Muscle layer of colon (tissue), 2 donors: Measurements from ENCODE around the gene LPCAT1.
"Not testable (repeated sequence)": the region's sequence is repeated elsewhere in the genome, so short reads cannot be mapped to it uniquely, and the experiment has no call there.

Experiments used
- H3K27ac ChIP-seq: one replicate; pipeline ENCODE4 v1.7.0; 2013; ENCODE audit warnings: low read depth, mild to moderate bottlenecking, low read length, moderate library complexity
- H3K27me3 ChIP-seq, 2 donors: one replicate each; pipeline ENCODE4 v1.7.0; 2013; ENCODE audit warnings: low read length in 2 of 2, mild to moderate bottlenecking in 2 of 2; ENCODE audit not compliant: insufficient read depth in 2 of 2, control insufficient read depth in 1 of 2
- H3K36me3 ChIP-seq: one replicate; pipeline ENCODE4 v1.7.0; 2013; ENCODE audit warnings: mild to moderate bottlenecking, low read length; ENCODE audit not compliant: insufficient read depth
- H3K4me1 ChIP-seq: one replicate; pipeline ENCODE4 v1.7.0; 2013; ENCODE audit warnings: mild to moderate bottlenecking, low read length; ENCODE audit not compliant: insufficient read depth
- H3K4me3 ChIP-seq, 2 donors: one replicate each; pipeline ENCODE4 v1.7.0; 2013; ENCODE audit warnings: low read length in 2 of 2, low read depth in 1 of 2, mild to moderate bottlenecking in 1 of 2, moderate library complexity in 1 of 2
- H3K9ac ChIP-seq: one replicate; pipeline ENCODE4 v1.7.0; 2013; ENCODE audit warnings: low read length
- H3K9me3 ChIP-seq: one replicate; pipeline ENCODE4 v1.7.0; 2013; ENCODE audit warnings: mild to moderate bottlenecking, low read length
- donor health status: abdominal sarcoma.
- donor health status: Adenocarcinoma of cecum.

Gene LPCAT1, protein sequence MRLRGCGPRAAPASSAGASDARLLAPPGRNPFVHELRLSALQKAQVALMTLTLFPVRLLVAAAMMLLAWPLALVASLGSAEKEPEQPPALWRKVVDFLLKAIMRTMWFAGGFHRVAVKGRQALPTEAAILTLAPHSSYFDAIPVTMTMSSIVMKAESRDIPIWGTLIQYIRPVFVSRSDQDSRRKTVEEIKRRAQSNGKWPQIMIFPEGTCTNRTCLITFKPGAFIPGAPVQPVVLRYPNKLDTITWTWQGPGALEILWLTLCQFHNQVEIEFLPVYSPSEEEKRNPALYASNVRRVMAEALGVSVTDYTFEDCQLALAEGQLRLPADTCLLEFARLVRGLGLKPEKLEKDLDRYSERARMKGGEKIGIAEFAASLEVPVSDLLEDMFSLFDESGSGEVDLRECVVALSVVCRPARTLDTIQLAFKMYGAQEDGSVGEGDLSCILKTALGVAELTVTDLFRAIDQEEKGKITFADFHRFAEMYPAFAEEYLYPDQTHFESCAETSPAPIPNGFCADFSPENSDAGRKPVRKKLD

DNA sequence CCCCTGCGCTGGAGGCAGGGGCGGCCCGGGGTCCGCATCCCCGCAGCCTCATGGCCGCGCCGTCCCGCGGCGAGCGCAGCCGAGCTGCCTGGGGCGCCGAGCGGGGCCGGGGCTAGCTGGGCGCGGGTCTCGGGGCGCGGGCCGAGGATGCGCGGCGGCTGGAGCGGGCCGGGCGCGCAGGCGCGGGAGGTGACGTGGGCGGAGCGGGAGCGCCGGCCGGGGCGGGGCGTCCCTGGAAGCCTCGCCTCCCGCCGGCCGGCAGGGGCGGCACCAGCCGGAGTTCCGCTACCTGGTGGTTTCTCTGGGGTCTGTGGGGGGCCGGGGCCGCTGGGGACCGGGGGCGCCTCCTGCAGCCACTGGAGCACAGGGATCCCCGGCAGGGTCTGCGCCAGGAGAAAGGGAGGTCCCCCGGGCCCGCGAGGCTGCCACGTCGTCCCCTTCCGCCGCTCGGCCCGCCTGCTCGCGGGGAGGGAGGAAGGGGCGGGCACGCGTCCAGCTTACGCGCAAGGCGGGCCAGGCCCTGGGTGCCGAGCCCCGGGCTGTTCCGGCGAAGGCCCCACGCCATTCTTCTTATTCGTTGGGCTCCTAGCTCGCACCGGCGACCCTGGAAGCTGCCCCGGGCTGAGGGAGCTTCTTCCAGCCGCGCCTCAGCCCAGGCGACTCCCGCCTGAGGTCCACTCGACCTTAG lies at the start of gene LPCAT1:
TSS of gene LPCAT1 (minus strand) at position 168 of the 688 bp plus-strand sequence. CDS start at position 52, 116 bp downstream.
- peaks cover 14% of the 10 kb centered on the region for H3K36me3 ChIP-seq
- peak within 1 kb of the TSS; percentile 66 for H3K27ac ChIP-seq

GRCh38 chr5:1571875-1572274 lies 48.1 kb upstream of the LPCAT1 start:
- not testable (repeated sequence) for H3K27ac ChIP-seq, H3K27me3 ChIP-seq, H3K9me3 ChIP-seq, H3K9ac ChIP-seq, H3K4me3 ChIP-seq, H3K36me3 ChIP-seq
- H3K4me1 ChIP-seq: peaks cover 14% of the 10 kb centered on the region

More for the DNA sequence above, at the start of gene LPCAT1:
- peaks cover 18% of the 10 kb centered on the region for H3K4me1 ChIP-seq
- H3K4me3 ChIP-seq: peak within 1 kb of the TSS; percentile 61 to 83
- H3K9ac ChIP-seq: no peak within 1 kb of the TSS
- H3K9me3 ChIP-seq: no peaks in the 10 kb centered on the region
- H3K27me3 ChIP-seq: no peaks in the 10 kb centered on the region

GRCh38 chr5:1570975-1571374 lies 47.2 kb upstream of the LPCAT1 start:
- no peaks in the 10 kb centered on the region for H3K36me3 ChIP-seq
- H3K27ac ChIP-seq: no peak overlapping the region
- H3K4me3 ChIP-seq: no peak overlapping the region
- H3K9ac ChIP-seq: no peak overlapping the region
- peaks cover 14% of the 10 kb centered on the region for H3K4me1 ChIP-seq
- H3K27me3 ChIP-seq: no peaks in the 10 kb centered on the region
- no peaks in the 10 kb centered on the region for H3K9me3 ChIP-seq

DNA sequence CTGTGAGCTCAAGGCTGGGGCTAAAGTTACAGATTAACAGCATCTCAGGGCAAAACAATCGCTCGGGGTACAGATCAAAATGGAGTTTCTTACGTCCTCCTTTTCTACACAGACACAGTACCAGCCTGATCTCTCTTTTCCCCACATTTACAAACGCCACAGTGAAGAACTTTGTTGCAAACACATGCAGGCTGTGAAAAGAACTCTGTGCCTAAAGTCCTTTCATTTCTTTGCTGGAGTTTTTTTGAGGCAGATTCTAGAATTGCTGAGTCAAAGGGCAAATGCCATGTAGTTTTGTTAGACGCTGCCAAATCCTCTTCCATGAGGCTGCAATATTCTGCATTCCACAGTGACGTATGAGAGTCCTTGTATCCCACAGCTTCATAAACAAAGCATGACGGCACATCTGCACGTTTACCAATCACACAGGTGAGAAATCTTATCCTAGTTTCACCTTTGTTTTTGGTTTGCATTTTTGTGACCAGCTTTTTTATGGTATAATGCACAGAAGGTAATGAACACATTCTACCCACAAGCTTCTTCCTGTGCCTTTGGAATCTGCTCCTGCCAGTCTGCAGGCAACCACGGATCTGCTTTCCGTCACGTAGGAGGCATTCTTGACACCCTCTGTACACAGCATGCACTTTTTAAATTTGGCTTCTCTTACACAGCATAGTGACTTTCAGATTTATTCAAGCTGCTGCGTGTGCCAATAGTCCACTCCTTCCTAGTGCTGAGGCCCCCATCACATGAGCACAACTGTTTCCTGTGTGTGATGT lies 44.6 kb upstream of the LPCAT1 start:
- Histone ChIP-seq H3K36me3 (no peaks in the 10 kb centered on the region), H3K27me3 (no peaks in the 10 kb centered on the region), H3K9ac (no peak overlapping the region), H3K27ac (peak overlapping the region; percentile 10), H3K9me3 (no peaks in the 10 kb centered on the region), H3K4me3 (no peak overlapping the region), H3K4me1 (peaks cover 14% of the 10 kb centered on the region)

- peak overlapping the region; percentile 10 for H3K27ac ChIP-seq
These were observed 43.9 kb upstream of the LPCAT1 start for GRCh38 chr5:1567527-1568200.

DNA sequence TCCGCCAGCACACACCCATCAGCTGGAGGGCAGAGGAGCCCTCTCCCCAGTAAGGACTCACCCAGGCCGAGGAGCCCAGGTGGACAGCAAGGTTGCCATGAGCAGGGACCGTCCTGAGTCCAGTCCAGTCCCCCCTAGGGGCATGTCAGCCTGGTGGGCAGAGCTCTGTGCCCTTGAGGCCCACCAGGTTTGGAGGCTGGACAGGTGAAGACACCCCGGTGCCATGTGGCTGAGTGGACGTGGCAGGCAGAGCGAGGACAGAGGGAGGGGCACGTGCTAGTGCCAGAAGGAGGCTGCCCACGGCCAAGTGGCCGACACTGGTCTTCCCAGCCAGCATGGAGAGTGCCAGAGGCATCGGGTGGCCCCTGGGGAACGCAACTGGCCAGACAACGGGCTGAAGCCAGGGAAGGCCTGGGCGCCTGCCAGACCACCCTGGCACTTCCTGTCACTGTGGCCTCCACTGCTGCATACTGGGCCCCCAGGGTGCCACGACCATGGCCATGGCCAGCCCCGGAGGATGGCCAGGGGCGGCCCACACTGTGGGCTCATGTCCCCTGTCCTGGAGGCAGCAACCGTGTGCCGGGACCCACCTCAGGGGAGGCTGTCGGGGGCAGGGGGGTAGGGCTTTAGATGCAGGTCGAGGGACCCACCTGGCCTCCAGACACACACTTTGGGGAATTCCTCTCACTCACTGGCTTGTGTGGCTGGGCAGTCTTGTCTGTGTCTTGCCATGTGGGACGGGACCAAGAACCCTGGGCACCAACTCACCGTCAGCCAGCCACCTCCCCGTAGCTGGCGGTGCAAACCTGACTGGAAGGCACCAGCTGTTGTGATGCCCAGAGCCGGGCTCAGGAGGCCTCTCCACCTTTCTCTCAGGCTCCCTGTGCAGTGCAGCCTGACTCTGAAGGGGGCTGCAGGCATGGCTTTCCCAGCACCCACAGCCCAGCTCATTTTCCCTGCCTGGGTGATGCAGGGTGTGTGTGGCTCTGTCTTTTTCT lies 42.3 kb upstream of the LPCAT1 start:
- H3K36me3 ChIP-seq: no peaks in the 10 kb centered on the region
- no peak overlapping the region for H3K9ac ChIP-seq
- no peak overlapping the region for H3K4me3 ChIP-seq
- H3K9me3 ChIP-seq: no peaks in the 10 kb centered on the region
- H3K27me3 ChIP-seq: no peaks in the 10 kb centered on the region
- H3K4me1 ChIP-seq: peaks cover 14% of the 10 kb centered on the region
- H3K27ac ChIP-seq: no peak overlapping the region

More at GRCh38 chr5:1567527-1568200, 43.9 kb upstream of the LPCAT1 start:
- peaks cover 14% of the 10 kb centered on the region for H3K4me1 ChIP-seq
- not testable (repeated sequence) for H3K9me3 ChIP-seq, H3K4me3 ChIP-seq, H3K27me3 ChIP-seq, H3K36me3 ChIP-seq, H3K9ac ChIP-seq

- H3K9ac ChIP-seq: no peak overlapping the region
- no peaks in the 10 kb centered on the region for H3K9me3 ChIP-seq
- H3K4me1 ChIP-seq: peaks cover 14% of the 10 kb centered on the region
- H3K36me3 ChIP-seq: no peaks in the 10 kb centered on the region
- H3K4me3 ChIP-seq: no peak overlapping the region
- H3K27ac ChIP-seq: no peak overlapping the region
- H3K27me3 ChIP-seq: no peaks in the 10 kb centered on the region
These were observed 41.3 kb upstream of the LPCAT1 start for GRCh38 chr5:1564824-1565736.

GRCh38 chr5:1564182-1564748 lies 40.5 kb upstream of the LPCAT1 start:
- Histone ChIP-seq H3K4me1 (peaks cover 14% of the 10 kb centered on the region), H3K36me3 (no peaks in the 10 kb centered on the region), H3K27me3 (no peaks in the 10 kb centered on the region), H3K9ac (no peak overlapping the region), H3K4me3 (no peak overlapping the region), H3K9me3 (no peaks in the 10 kb centered on the region), H3K27ac (no peak overlapping the region)

DNA sequence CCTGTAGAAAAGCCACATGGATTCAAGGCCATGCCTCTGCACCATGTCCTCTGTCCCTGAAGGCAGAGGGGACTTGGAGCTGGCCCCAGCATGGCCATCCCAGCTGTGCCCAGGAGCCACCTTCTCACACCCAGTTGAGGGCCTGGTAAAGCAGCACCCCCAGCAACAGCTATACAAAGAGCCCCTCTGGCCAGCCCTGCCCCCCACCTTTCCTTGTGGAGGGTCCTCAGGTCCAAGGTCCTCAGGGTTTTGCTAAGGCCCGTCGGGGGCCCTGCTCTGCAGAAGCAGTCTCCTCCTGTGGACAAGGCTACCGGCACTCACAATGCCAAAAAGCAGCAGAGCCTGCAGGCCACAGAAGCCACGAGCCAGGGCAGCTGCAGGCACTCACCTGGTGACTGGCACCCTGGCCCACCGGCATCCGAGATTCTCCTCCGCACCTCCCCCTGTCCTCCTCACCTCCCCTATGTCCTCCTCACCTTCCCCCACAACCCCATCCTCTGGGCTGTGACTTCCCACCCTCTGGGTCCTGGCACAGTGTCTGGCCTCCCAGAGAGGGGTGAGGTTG lies 39.9 kb upstream of the LPCAT1 start:
- no peak overlapping the region for H3K27ac ChIP-seq

More for the DNA sequence above, 39.9 kb upstream of the LPCAT1 start:
- Histone ChIP-seq H3K9me3 (no peaks in the 10 kb centered on the region), H3K9ac (no peak overlapping the region), H3K27me3 (no peaks in the 10 kb centered on the region), H3K4me1 (peaks cover 14% of the 10 kb centered on the region), H3K36me3 (no peaks in the 10 kb centered on the region), H3K4me3 (no peak overlapping the region)
